GM18498 (cell line): ENCODE measurements around the gene SASS6.

ENCODE experiments used
- ATAC-seq: cut with Tn5 transposase; IDR thresholded peaks from one replicate; pipeline ENCODE4 v1.9.1; 2021; ENCODE audit warnings: mild to moderate bottlenecking, moderate library complexity; ENCODE audit not compliant: unreplicated experiment

SASS6 gene

GRCh38 chr1:100132566-100133477 is at the start of gene SASS6, which contains the start of gene TRMT13:
Gene SASS6, minus strand, starts transcription at chr1:100132930. Its CDS starts 116 bp downstream, at chr1:100132814.
Gene TRMT13, plus strand, starts transcription at chr1:100133163. Its CDS starts 6 bp downstream, at chr1:100133169.
- peak; percentile 90 for ATAC-seq

GRCh38 chr1:100178091-100178490 is 45.4 kb upstream of the SASS6 start, which contains the start of gene LRRC39:
Gene LRRC39, minus strand, starts transcription at chr1:100178256. Its CDS starts 9,740 bp downstream, at chr1:100168516.
- no peak for ATAC-seq

- no peak for ATAC-seq
Observed at GRCh38 chr1:100177295-100178041, 44.7 kb upstream of the SASS6 start.

- ATAC-seq, result no peak
Observed at GRCh38 chr1:100168051-100168450, 35.3 kb upstream of the SASS6 start.

- ATAC-seq, result no peak
Observed at GRCh38 chr1:100164702-100165101, 32.0 kb upstream of the SASS6 start.

GRCh38 chr1:100164216-100164615 is 31.5 kb upstream of the SASS6 start:
- ATAC-seq, result no peak

- no peak for ATAC-seq
Observed at GRCh38 chr1:100162881-100163280, 30.2 kb upstream of the SASS6 start.

- peak; percentile 77 for ATAC-seq
Observed at GRCh38 chr1:100152271-100152670, 19.5 kb upstream of the SASS6 start.

- no peak for ATAC-seq
Observed at GRCh38 chr1:100151679-100152078, 18.9 kb upstream of the SASS6 start.

- no peak for ATAC-seq
Observed at GRCh38 chr1:100147875-100148274, 15.1 kb upstream of the SASS6 start.

GRCh38 chr1:100146958-100147357 is 14.2 kb upstream of the SASS6 start:
- ATAC-seq, result no peak

- no peak for ATAC-seq
Observed at GRCh38 chr1:100145116-100145515, 12.4 kb upstream of the SASS6 start.

- no peak for ATAC-seq
Observed at GRCh38 chr1:100142343-100142742, 9.6 kb upstream of the SASS6 start.

GRCh38 chr1:100141192-100141591 is 8.5 kb upstream of the SASS6 start:
- ATAC-seq, result no peak

GRCh38 chr1:100137602-100138001 is 4.9 kb upstream of the SASS6 start:
- ATAC-seq, result no peak

GRCh38 chr1:100134872-100135271 is 2.1 kb upstream of the SASS6 start:
- no peak for ATAC-seq

- no peak for ATAC-seq
Observed at GRCh38 chr1:100131623-100132022, 1.1 kb downstream of the SASS6 start.

GRCh38 chr1:100130552-100131077 is 2.1 kb downstream of the SASS6 start:
- no peak for ATAC-seq

GRCh38 chr1:100127226-100127625 is 5.5 kb downstream of the SASS6 start:
- no peak for ATAC-seq

GRCh38 chr1:100122177-100122576 is 10.6 kb downstream of the SASS6 start:
- ATAC-seq, result no peak

- no peak for ATAC-seq
Observed at GRCh38 chr1:100115524-100115923, 17.2 kb downstream of the SASS6 start.
